NCI-H187 (cell line): Measurements from ENCODE around the gene GPR107.

Experiments used
- DNase-seq, 2 experiments: peaks; one replicate each; lab custom pipeline; 2025; lab: John Stamatoyannopoulos, UW

The GPR107 gene

GRCh38 chr9:130185490-130186031 is 131.9 kb downstream of the GPR107 start:
- DNase-seq, result no peak

GRCh38 chr9:130186051-130186450 is 132.3 kb downstream of the GPR107 start:
- DNase-seq, result no peak

DNA sequence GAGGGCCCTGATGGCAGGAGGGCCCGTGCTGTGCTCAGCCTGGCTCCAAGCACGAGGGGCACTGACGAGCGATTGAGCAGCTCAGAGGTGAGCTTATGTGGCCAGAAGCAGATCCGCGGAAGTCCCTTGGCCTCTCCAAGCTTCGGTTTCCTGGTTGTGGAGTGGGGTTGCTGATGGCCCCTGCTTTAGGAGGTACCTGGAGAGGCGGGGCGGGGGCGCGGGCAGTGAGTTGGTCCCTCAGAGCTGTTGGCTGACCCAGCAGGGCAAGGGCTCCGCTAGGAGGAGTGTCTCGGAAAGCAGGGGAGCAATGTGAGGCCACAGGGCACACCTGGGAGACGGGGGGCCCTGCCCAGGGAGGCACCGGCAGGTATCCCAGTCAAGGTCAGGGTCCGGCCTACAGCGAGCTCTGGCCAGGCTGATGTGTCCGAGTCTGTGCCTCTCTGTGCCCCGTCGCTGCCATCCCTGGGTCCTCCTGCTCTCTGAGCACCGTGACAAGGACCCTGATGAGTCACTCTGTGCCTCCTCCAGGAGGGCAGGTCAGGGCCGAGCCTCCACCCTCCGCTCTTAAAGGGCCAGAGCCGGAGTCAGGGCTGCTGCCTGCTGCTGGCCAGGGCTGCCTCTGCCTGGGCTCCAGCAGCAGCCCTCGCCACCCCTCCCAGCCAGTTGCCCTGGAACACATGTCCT is 133.3 kb downstream of the GPR107 start:
- no peak for DNase-seq

GRCh38 chr9:130187523-130187846 is 133.8 kb downstream of the GPR107 start:
- no peak for DNase-seq

GRCh38 chr9:130188860-130189481 is 135.3 kb downstream of the GPR107 start:
- no peak for DNase-seq
